Measurements from ENCODE around the gene ABCC9.

ABCC9 gene

DNA sequence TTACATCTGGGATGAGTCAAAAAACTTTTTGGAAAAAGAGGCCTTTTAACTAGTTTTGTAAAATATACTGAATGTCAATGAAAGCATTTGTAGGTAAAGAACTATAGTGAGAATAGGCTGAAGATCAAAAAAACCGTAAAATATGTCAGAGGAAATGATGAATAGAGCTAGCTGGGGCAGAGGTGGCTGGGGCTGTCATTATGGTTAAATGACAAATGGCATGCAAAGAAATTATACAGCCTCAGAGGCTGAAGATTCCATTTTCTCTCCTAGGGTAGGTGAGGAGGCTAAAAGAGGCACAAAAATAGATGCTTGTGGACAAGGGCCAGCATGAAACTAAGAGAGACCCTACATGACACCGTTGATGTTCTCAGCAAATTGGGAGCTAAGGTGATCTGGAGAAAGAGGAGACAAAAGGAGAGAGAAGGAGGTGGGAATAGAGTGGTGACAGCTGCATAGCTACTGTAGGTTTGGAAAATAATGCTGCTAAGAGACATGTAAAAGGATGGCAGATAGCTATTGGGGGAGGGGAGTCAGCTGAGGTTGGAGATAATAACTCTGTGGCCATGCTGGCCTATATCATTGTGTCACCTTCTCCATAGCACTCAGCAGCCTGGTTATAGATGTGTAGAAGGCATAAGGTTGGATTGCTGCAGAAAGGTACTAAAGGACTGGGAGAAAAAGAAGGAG, 63.8 kb downstream of the ABCC9 start:
- no peak for DNase-seq (ENCODE audit: low spot score)

DNA sequence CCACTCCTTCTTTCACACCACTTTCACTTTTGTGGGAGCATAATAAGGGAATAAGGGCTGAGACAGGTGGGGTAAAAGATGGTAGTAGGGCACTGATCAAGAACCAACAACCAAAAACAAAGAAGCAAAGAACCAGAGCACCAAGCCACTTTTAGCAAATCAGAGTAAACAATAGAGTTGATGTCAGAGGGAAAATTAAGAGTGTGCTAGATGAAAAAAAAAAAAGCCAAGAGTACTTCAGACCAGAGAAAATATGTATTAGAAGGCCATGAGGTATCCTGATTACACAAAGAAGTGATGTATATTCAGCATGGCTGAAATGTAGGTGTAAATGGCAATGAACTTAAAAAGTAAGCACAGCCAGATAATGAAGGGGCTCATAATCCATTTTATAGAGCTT, 75.4 kb downstream of the ABCC9 start:
- no peak for DNase-seq (ENCODE audit: low spot score)

DNA sequence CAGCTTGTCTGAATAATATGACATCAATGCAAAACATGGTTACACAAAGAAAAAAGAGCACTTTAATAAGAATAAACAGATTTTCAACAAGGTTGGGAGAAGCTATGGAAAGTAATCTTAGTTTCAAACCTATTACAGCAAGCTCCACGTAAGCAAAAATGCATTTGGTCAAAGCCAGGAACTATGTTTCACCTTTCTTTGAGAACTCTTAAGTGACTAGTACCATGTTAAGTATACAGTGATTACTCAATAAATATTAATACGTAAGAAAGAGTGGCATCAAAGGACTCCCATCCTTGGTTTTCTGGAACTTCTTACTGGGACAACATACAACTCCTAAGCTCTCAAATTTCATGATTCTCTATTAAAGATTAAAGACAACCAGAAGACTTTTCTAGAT, 80.7 kb downstream of the ABCC9 start:
- DNase-seq (ENCODE audit: low spot score), result no peak

DNA sequence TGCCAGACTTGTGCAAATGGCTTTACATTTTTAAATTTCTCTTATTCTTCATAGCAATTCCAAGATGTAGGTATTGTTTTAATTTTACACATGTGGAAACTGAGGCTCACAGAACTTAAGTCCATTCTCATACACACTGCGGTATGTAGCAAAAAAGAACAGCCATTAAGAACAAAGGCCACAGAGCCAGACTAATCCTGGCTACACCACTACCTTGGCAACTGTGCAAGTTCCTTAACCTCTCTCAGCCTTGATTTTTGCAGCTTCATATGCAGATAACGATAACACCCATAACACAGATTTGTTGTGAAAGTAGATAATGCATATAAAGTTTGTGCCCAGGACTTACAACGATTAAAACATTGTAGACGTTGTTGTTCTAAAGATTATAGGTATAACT, 81.1 kb downstream of the ABCC9 start:
- DNase-seq (ENCODE audit: low spot score), result no peak

DNA sequence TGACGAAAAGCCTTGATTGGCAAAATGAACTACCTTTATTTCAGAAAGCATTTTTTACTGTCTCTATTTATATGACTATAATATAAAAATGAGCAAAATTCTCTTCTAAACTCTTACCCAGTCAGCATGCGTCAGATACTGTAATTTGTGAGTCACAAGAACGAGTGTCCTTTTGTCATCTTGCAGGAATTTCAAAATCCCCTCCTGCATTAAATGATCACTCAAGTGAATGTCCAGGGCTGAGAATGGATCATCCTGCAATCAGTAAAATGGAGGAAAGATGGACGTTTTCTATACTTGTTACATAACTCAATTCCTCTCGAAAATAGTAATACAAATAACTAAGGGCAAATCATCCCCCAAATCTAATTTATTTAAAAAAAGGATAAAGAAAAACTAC, 89.0 kb downstream of the ABCC9 start:
- no peak for DNase-seq (ENCODE audit: low spot score)

DNA sequence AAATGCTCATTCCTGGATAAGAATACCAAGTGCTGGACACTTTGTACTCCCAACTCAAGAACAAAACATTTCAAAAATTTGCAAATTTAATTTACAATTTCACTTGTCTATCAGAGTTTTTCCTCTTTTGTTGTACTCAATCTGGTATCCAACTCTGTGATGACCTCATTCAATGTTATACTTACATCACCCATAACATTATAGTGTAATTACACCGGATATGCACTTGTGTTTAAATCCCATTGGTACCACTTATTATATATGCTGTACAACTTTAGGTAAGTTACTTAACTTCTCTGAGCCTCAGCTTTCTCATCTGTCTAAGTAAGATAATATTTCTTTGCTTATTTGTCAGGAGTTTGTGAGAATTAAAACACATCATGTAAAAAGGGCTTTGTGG, 90.1 kb downstream of the ABCC9 start:
- no peak for DNase-seq (ENCODE audit: low spot score)

DNA sequence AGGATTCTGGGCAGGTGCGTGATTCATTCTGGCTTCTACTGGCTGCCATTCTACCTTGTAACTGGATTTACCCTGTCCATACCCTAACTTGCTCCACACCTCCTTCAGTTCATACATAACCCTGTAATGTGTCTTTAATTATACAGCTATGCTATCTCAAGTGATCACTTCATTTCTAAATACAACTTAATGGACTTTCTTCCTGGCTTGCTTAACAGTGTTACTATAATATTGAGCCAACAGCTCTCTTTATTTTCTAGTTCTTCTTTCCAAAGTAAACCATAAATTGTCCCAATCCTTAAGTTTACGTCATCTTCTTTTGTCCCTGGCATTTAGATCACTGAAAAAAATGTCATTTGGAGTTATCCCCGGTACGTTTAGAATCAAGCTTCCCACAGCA, 90.8 kb downstream of the ABCC9 start:
- no peak for DNase-seq (ENCODE audit: low spot score)

DNA sequence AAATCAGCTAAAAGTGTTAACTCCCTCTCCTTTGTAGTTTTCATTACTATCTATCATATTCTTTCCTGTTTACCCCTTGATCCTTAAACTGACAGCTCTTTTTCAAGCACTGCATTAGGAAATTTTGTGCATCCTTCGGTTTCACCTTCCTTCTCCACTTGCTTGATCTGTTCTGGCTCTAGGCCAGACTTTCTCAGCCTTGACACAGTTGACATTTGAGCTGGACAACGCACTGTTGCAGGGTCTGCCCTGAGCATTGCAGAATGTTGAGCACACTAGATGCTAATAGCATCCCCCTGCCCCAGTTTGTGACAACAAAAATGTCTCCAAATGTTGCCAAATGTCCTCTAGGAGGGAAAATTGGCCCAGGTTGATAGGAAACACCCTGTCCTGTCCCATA, 91.3 kb downstream of the ABCC9 start:
- no peak for DNase-seq (ENCODE audit: low spot score)

DNA sequence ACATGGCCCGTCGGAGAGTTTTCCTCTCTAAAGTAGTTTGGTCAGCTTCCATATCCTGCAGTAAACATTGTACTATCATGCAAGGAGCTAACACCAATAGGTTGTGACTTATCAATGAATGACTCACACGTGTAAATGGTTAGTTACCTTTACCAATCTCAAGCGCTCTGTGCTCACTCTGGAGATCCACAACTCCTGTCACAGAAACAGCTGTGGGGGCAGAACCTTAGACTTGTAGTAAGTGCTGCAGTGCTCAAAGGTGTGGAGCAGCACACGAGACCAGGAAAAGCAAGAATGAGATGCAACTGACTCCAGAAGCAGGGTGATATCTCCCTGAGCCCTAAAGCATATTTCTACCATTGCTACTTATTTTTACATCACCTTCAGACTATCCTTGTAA, 93.0 kb downstream of the ABCC9 start:
- no peak for DNase-seq (ENCODE audit: low spot score)

DNA sequence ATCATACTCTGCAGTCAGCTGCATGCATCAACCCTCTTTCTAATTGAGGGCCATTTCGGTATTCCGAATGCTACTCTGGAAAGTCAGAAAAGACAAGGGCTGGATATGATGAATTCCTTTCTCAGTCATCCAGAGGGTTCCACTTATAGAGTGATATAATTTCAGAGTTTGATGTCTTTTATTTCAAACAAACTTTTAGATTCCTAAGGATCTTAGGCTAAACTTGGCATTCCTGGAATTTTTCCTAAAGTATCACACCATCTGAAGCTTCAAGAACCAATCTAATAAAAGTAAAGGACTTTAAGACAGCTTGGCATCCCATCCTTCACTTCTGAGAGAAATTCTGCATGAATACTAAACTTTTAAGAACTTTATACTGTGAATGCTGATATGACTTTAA, 97.4 kb downstream of the ABCC9 start:
- no peak for DNase-seq (ENCODE audit: low spot score)

DNA sequence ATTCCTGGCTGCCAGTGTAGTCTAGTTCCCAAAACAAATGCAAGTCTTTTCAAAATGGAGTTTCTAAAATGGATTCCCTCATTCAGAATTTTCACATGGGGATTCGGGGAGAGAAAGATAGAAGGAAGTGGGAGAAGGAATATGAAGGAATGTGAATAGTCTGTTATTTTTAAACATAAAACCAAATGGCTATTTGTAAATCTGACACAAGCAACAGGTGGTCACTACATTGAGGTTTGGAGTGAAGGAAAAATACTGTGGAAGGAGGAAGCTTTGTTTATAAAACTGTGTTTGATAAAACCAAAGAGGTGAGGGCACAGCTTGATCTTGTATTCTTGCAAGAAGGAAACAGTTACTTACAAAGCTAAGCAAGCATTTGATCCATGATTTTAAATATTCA, 101.5 kb downstream of the ABCC9 start:
- no peak for DNase-seq (ENCODE audit: low spot score)

DNA sequence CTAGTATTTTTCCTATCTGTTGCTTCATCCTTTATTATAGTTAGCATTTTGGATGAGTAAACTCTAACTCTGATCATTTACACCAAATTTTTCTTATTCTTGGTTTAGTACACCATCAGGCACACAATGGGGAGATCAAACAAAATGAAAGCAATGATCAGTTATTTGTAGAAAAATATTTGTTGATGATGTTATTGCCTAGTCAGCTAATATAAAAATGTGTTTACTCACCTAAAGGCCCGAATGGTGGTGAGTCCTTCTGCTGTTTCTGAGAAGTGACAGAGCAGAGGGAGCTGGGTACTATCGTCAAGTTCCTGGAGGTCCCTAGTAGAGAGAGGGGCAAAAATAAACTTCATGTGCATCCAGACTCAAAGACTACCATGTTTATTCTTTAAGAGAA, 103.4 kb downstream of the ABCC9 start:
- DNase-seq (ENCODE audit: low spot score), result no peak

DNA sequence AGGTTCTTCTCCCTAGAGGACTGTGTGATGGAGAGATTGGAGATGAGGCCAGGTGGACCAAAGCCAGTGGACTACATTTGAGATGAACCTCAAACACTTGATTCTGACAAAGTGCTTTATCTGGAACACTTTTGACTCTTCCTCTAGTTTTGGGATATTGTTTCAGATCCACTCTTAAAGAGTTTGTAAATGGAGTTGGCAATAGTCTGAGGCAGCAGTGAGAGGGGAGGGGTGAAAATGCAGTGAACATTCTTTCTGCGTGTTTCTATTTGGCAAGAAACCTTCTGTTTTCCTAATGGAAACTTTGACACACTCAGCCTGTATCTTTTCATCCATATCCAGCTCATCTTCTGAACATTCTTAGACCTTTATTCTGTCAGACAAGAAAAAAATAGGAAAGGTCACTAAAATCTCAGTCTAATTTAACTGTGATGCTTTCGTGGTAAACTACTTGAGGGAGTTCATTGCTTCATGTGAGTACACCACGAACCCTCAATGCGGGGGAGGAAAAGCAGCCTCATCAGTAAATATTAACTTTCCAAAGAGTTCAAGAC, 109.4 kb downstream of the ABCC9 start:
- DNase-seq (ENCODE audit: low spot score), result peak; percentile 60

DNA sequence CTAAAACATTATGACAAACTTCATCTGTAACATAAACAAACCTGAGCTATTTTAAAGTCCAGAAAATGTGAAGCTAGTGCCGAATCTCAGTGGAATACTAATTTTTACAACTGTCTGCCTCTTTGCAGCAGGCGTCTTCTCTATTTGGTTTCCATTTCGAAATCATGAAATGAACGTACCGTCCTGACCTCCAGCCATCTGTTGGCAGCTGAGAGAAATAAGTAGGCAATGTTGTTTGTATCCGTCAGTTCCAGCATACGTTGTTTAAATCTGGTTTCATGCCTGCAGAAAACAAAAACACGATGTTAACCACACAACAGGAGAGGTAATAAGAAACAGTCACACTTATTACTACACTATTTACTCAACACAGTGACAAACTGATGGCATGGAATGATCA, 112.4 kb downstream of the ABCC9 start:
- no peak for DNase-seq (ENCODE audit: low spot score)

DNA sequence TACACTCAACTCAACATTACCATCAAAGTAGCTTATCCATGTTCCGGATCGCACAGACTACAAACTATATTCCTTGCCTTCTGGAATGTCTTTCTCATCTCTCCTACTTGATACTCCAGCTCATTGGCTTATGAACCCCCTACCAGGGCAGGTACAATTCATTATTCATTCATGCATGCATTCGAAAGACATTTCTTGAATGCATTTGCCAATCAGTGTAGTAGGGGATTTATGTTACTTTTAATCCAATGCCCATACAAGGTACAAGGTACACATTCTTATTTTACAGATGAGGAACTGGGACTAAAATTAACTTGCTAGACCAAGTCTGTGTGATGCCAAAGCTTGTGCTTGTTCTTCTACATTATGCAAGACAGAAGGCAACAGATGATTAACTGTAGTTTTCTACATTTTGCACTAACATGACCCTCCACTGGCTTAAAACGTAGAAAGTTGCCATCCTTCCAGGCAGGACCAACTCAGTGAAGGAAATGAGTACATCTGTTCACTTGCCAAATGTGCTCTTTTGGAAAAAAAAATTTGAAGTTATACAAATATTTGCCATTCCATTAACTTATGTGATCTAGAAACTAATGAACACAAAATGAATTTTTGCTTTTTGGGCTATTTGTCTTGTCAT, 113.0 kb downstream of the ABCC9 start:
- no peak for DNase-seq (ENCODE audit: low spot score)

DNA sequence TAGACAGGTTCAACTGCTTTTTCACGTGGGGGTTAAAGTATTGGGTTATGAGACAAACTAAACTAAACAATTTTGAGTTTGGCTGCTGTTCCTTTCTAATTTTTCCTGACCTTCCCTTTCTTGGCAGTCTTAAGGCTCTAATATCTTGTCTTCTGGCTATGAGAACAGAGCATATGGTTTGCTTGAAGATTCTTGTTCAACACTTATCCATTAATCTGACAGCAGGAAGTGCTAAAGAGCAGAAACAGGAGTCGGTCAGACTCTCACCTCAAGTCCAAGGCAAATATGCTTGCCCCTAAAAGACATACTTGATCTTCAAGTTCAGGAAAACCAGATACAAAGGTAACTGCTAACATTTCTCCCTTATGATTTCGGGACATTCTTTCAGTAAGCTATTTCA, 114.1 kb downstream of the ABCC9 start:
- DNase-seq (ENCODE audit: low spot score), result no peak

DNA sequence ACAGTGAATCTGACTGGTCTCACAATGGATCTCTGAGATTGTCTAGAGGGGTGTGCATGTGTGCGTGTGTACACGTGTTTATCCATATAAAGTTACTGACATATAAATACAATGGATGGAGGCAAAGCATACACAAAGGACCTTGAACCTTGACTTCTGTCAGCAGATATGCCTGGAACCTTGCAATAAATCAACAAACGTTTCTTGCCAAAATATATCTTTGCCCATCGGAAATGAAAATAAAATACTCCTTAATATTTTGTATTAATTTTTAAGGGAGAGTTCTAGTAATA, 114.7 kb downstream of the ABCC9 start:
- DNase-seq (ENCODE audit: low spot score), result no peak

DNA sequence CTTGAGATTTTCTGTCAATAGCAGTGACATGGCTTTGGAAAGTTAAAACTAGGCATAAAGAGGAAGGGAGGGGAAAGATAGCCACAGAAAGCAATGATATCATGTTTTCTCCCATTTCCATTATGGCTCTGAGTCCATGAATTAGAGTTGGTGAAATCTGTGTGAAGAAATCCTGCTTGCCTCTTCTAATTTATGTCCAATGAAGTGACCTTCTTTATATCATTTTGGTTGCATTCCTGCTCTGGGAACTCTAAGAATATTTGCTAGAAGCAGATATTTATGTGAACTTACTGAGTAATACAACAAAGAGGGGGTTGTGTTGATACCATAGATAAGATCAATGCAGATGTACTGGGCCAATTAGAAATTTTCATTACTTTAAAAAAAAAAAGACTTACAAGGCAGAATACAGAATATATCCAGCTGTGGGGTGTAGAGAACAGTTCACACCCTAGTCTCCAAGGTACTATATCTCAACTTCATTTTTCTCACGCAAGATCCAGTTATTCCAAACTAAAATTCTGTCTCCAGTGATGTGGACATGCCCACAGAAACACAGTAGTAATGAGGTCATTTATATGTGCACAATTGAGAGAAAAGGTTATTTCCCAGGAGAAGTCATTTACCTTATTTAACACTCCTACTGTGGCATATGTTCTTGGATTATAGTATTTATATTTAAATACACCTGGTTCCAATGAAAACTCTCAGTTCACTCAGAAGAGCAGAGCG, 115.2 kb downstream of the ABCC9 start:
- DNase-seq (ENCODE audit: low spot score), result no peak

DNA sequence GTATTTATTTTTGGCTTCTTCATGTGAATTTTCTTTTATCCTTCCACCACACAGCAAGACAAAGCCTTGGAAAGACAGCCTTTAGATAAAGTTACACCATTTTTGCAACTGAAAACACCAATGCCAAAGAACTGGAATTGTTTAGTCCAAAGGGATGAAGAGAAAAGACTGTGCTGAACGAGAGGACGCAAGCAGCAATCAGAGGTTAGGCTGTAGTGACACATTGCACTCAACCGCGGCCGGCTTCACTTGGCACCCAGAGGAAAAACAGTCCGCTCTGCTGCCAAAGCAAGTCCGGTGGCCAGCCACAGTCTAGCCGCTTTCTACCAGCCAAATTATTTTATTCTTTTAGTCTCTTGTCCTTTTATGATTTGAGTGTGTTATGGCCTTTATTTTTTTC, 117.6 kb downstream of the ABCC9 start:
- no peak for DNase-seq (ENCODE audit: low spot score)

DNA sequence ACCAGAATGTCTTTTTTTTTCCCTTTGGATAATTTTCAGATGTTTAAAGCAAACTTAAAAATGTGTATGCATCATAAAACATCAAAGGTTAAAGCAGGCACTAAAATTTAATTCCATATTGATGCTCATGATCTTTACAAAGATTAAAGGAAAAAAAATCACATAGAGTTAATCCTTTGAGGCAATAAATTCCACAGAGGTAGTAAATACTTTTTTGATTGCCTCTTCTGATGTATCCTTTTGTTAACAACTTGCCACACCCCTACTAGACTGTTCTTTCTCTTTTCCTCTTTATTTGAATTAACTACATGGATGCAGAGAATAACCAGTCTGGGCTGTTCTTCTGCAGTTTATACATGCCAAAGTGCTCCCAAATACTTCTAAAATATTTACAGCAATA, 121.5 kb downstream of the ABCC9 start:
- no peak for DNase-seq (ENCODE audit: low spot score)

DNA sequence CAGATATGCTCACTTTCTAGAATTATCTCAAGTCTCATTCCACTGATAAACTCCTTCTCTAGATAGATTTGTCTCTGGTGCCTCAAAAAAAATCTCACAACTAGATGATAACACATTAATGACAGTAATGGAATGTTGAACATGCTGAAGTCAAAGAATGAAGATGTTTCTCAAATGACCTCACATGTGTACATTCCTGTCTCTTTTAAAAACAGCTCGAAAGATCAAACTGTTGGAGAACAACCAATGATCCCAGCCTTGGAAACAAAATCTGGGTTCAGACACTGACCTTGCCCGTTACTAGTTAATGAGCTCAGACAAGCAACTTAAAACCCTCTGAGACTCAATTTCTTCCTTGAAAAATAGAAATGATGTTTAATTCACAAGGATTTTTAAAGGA, 122.0 kb downstream of the ABCC9 start:
- DNase-seq (ENCODE audit: low spot score), result no peak

DNA sequence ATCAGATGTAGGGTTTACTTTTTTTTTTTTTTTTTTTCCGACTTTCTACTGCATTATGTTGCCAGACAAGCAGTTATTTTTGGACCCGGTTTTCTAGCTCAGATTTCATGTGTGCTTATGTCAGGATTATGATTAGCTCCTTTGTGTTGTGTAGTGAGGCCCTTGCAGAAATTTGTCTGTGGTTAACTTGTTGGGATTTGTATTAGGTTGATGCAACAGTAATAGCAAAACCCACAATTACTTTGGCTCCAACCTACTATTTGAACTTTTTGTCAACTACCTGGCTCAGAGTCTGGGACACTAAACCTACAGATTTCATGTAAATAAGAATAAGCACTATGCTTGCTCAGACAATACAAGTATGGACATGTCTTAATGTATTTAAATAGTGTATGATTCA, 122.6 kb downstream of the ABCC9 start:
- no peak for DNase-seq (ENCODE audit: low spot score)

DNA sequence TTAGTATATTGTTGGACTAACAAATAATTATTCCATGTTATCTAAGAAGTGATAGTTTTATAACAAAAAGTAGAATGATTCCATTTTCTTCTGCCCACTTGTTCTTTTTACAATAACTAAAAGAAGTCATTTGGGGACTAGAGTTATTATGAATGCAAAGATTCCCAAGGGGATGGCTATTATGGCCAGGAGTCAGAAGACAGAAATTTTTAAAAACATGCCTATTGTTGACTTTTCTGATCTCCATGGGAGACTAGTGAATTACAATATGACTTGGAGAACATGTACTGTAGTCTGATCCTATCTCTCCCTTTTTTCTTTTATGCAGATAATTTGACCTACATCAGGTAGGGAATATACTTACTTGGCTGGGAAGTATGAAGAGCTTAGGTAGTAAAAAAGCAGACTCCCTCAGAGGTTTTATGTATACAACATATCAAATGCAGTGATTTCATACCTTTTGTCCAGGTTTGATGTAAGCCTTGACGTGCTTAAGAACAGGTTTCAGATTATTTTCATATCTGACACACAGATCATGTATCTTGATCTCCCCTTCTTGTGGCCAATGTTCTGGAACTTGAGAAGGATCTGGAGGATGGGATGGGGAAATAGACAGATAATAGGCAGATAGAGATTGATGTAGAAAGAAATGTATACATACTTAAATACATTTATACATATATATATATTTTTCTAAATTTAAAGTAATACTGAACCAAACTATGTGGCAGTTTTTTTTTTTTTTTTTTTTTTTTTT, 125.7 kb downstream of the ABCC9 start:
- DNase-seq (ENCODE audit: low spot score), result no peak

Measured in left forelimb (tissue), 1 donor.